Neuronal stem cell (in vitro differentiated cells): Measurements from ENCODE around the gene FCRL2.

Experiments used
- DNase-seq: peaks from one replicate; pipeline ENCODE4 v3.0.0-alpha.2; 2013; ENCODE audit warnings: low spot score
- H2AFZ ChIP-seq: one replicate; pipeline ENCODE4 v1.6.1; 2013; ENCODE audit warnings: mild to moderate bottlenecking, low read length, inconsistent platforms
- H2AK5ac ChIP-seq: 2 replicates; pipeline ENCODE4 v1.6.1; 2013; ENCODE audit warnings: low read depth, mild to moderate bottlenecking, inconsistent platforms, low read length, moderate library complexity, mixed read lengths
- H2BK120ac ChIP-seq: 2 replicates; pipeline ENCODE4 v1.6.1; 2013; ENCODE audit warnings: low read depth, mild to moderate bottlenecking, inconsistent platforms, low read length, moderate library complexity, mixed read lengths
- H2BK12ac ChIP-seq: one replicate; pipeline ENCODE4 v1.6.1; 2013; ENCODE audit warnings: low read length, inconsistent platforms
- H2BK15ac ChIP-seq: 2 replicates; pipeline ENCODE4 v1.6.1; 2013; ENCODE audit warnings: mild to moderate bottlenecking, low read length, inconsistent platforms, mixed read lengths
- H2BK5ac ChIP-seq: one replicate; pipeline ENCODE4 v1.6.1; 2013; ENCODE audit warnings: inconsistent platforms, mild to moderate bottlenecking, low read length, moderate library complexity
- H3K14ac ChIP-seq: one replicate; pipeline ENCODE4 v1.6.1; 2013; ENCODE audit warnings: low read length, inconsistent platforms
- H3K18ac ChIP-seq: 2 replicates; pipeline ENCODE4 v1.6.1; 2013; ENCODE audit warnings: low read length, inconsistent platforms
- H3K23ac ChIP-seq: 2 replicates; pipeline ENCODE4 v1.6.1; 2013; ENCODE audit warnings: low read depth, mild to moderate bottlenecking, mixed read lengths, low read length, inconsistent platforms; ENCODE audit not compliant: poor library complexity
- H3K27ac ChIP-seq: replicated peaks from 3 replicates; pipeline ENCODE4 v1.5.1; 2013; ENCODE audit warnings: low read length, inconsistent platforms
- H3K27me3 ChIP-seq, 3 experiments: 2 replicates each; pipeline ENCODE4 v1.6.1; 2013; ENCODE audit warnings: low read length in 3 of 3, mild to moderate bottlenecking in 2 of 3, inconsistent platforms in 1 of 3, low read depth in 1 of 3, mixed read lengths in 1 of 3, moderate library complexity in 1 of 3; ENCODE audit not compliant: control insufficient read depth in 3 of 3, insufficient read depth in 3 of 3
- H3K36me3 ChIP-seq, 2 donors: replicated peaks in 1 of 2; 2 replicates each; pipeline ENCODE4 v1.6.1; 2013; ENCODE audit warnings: low read length in 2 of 2; ENCODE audit not compliant: control insufficient read depth in 2 of 2, insufficient read depth in 2 of 2
- H3K4ac ChIP-seq: 2 replicates; pipeline ENCODE4 v1.6.1; 2013; ENCODE audit warnings: inconsistent platforms, mild to moderate bottlenecking, low read length, moderate library complexity
- H3K4me1 ChIP-seq, 2 donors: 1 replicate in 1 of 2; 2 replicates in 1 of 2; pipeline ENCODE4 v1.6.1; 2013; ENCODE audit warnings: low read length in 2 of 2, low read depth in 1 of 2; ENCODE audit not compliant: control insufficient read depth in 2 of 2, insufficient read depth in 1 of 2
- H3K4me2 ChIP-seq: one replicate; pipeline ENCODE4 v1.6.1; 2013; ENCODE audit warnings: mild to moderate bottlenecking, low read length, inconsistent platforms; ENCODE audit not compliant: insufficient read depth, poor library complexity, severe bottlenecking
- H3K4me3 ChIP-seq, 2 donors: 2 replicates each; pipeline ENCODE4 v1.5.1; 2013; ENCODE audit warnings: low read length in 2 of 2, mild to moderate bottlenecking in 2 of 2, inconsistent platforms in 1 of 2, moderate library complexity in 1 of 2
- H3K79me1 ChIP-seq: one replicate; pipeline ENCODE4 v1.6.1; 2013; ENCODE audit warnings: low read depth, mild to moderate bottlenecking, inconsistent platforms, low read length, moderate library complexity
- H3K9ac ChIP-seq: one replicate; pipeline ENCODE4 v1.6.1; 2013; ENCODE audit warnings: mild to moderate bottlenecking, low read depth, low read length, inconsistent platforms; ENCODE audit not compliant: poor library complexity
- H3K9me3 ChIP-seq, 2 donors: replicated peaks in 1 of 2; 2 replicates each; pipeline versions ENCODE3 to v1.6.1; 2013; ENCODE audit warnings: low read length in 2 of 2, mild to moderate bottlenecking in 2 of 2, inconsistent platforms in 1 of 2, low read depth in 1 of 2, mixed read lengths in 1 of 2, moderate library complexity in 1 of 2; ENCODE audit not compliant: control insufficient read depth in 2 of 2, insufficient read depth in 1 of 2
- H4K8ac ChIP-seq: one replicate; pipeline ENCODE4 v1.6.1; 2013; ENCODE audit warnings: low read depth, mild to moderate bottlenecking, inconsistent platforms, low read length, moderate library complexity
- H4K91ac ChIP-seq: one replicate; pipeline ENCODE4 v1.6.1; 2013; ENCODE audit warnings: low read length, low read depth, mild to moderate bottlenecking, inconsistent platforms; ENCODE audit not compliant: poor library complexity
- WGBS, 2 donors: extraction: QIAGEN DNeasy Blood & Tissue Kit; methylation state at CpG; one replicate each; pipeline ENCODE4 v1.1.7; 2013; ENCODE audit warnings: missing lambda C conversion rate in 2 of 2, mixed read lengths in 1 of 2; ENCODE audit not compliant: insufficient read length in 2 of 2, insufficient replicate concordance in 1 of 2; ENCODE audit errors: extremely low coverage in 2 of 2; 5-methylcytosine and 5-hydroxymethylcytosine counted together

Gene FCRL2

GRCh38 chr1:157700732-157701131 lies 76.2 kb downstream of the FCRL2 start, which contains the start of gene FCRL3:
TSS of gene FCRL3 (minus strand) at chr1:157700769. CDS start at chr1:157700489, 280 bp downstream.
- Histone ChIP-seq H3K4me1 (no peaks in the 10 kb centered on the region), H3K9ac (no peak within 1 kb of the TSS), H4K91ac (no peak within 1 kb of the TSS), H3K4me2 (no peak within 1 kb of the TSS), H3K23ac (no peak within 1 kb of the TSS), H3K18ac (no peak within 1 kb of the TSS), H2BK5ac (no peak within 1 kb of the TSS), H3K9me3 (no peaks in the 10 kb centered on the region), H3K27me3 (no peaks in the 10 kb centered on the region), H3K27ac (no peak within 1 kb of the TSS), H2BK120ac (no peak within 1 kb of the TSS), H2AFZ (no peak within 1 kb of the TSS), H2BK15ac (no peak within 1 kb of the TSS), H3K14ac (no peak within 1 kb of the TSS), H3K4ac (no peak within 1 kb of the TSS), H2BK12ac (no peak within 1 kb of the TSS), H3K4me3 (no peak within 1 kb of the TSS), H2AK5ac (no peak within 1 kb of the TSS), H4K8ac (no peak within 1 kb of the TSS), H3K36me3 (no peaks in the 10 kb centered on the region), H3K79me1 (no peaks in the 10 kb centered on the region)
- DNase-seq = no peak
- no CpG with 5 or more reads among the region's 4 CpGs for WGBS, 2 donors

- no peak overlapping the region for H2AFZ ChIP-seq
- H3K27me3 ChIP-seq = no peaks in the 10 kb centered on the region
- WGBS, 2 donors = no CpG with 5 or more reads among the region's 5 CpGs
- no peak overlapping the region for H2BK120ac ChIP-seq
- H3K36me3 ChIP-seq = no peaks in the 10 kb centered on the region
- no peaks in the 10 kb centered on the region for H3K4me1 ChIP-seq
- H4K8ac ChIP-seq = no peak overlapping the region
- no peak for DNase-seq
- H2AK5ac ChIP-seq = no peak overlapping the region
- H3K27ac ChIP-seq = no peak overlapping the region
- no peak overlapping the region for H3K4me2 ChIP-seq
- no peak overlapping the region for H2BK15ac ChIP-seq
- no peaks in the 10 kb centered on the region for H3K79me1 ChIP-seq
- no peak overlapping the region for H3K23ac ChIP-seq
- H2BK5ac ChIP-seq = no peak overlapping the region
- no peak overlapping the region for H3K18ac ChIP-seq
- no peak overlapping the region for H3K9ac ChIP-seq
- no peak overlapping the region for H4K91ac ChIP-seq
- no peak overlapping the region for H3K4ac ChIP-seq
- no peak overlapping the region for H3K4me3 ChIP-seq
- no peaks in the 10 kb centered on the region for H3K9me3 ChIP-seq
- no peak overlapping the region for H2BK12ac ChIP-seq
- no peak overlapping the region for H3K14ac ChIP-seq
Observed at GRCh38 chr1:157700305-157700704, 76.6 kb downstream of the FCRL2 start.

- H2AFZ ChIP-seq = no peak overlapping the region
- H3K27me3 ChIP-seq = no peaks in the 10 kb centered on the region
- H4K8ac ChIP-seq = no peak overlapping the region
- no peak overlapping the region for H3K14ac ChIP-seq
- no peak overlapping the region for H2BK5ac ChIP-seq
- no peak overlapping the region for H3K18ac ChIP-seq
- H3K4ac ChIP-seq = no peak overlapping the region
- H2BK12ac ChIP-seq = no peak overlapping the region
- H2AK5ac ChIP-seq = no peak overlapping the region
- no peak for DNase-seq
- no peaks in the 10 kb centered on the region for H3K4me1 ChIP-seq
- no peak overlapping the region for H4K91ac ChIP-seq
- no CpG with 5 or more reads among the region's 4 CpGs for WGBS, 2 donors
- no peak overlapping the region for H3K4me2 ChIP-seq
- no peak overlapping the region for H2BK120ac ChIP-seq
- no peaks in the 10 kb centered on the region for H3K36me3 ChIP-seq
- H3K23ac ChIP-seq = no peak overlapping the region
- no peak overlapping the region for H2BK15ac ChIP-seq
- H3K4me3 ChIP-seq = no peak overlapping the region
- H3K27ac ChIP-seq = no peak overlapping the region
- H3K9me3 ChIP-seq = no peaks in the 10 kb centered on the region
- H3K9ac ChIP-seq = no peak overlapping the region
- no peaks in the 10 kb centered on the region for H3K79me1 ChIP-seq
Observed at GRCh38 chr1:157697781-157698569, 79.0 kb downstream of the FCRL2 start.

- Histone ChIP-seq H3K4me1 (no peaks in the 10 kb centered on the region), H3K79me1 (no peaks in the 10 kb centered on the region), H3K23ac (no peak overlapping the region), H4K91ac (no peak overlapping the region), H2BK120ac (no peak overlapping the region), H3K14ac (no peak overlapping the region), H2AK5ac (no peak overlapping the region), H4K8ac (no peak overlapping the region), H3K27ac (no peak overlapping the region), H3K4me3 (no peak overlapping the region), H3K9ac (no peak overlapping the region), H2AFZ (no peak overlapping the region), H3K36me3 (no peaks in the 10 kb centered on the region), H3K18ac (no peak overlapping the region), H3K4ac (no peak overlapping the region), H2BK5ac (no peak overlapping the region), H2BK12ac (no peak overlapping the region), H3K4me2 (no peak overlapping the region), H2BK15ac (no peak overlapping the region), H3K9me3 (no peaks in the 10 kb centered on the region), H3K27me3 (no peaks in the 10 kb centered on the region)
- no peak for DNase-seq
- no CpG with 5 or more reads among the region's 4 CpGs for WGBS, 2 donors
Observed at GRCh38 chr1:157696966-157697628, 79.8 kb downstream of the FCRL2 start.
